ENCODE results near the gene RAB37. TPM values are rescaled to one million over a fixed set of nuclear protein-coding genes. Genes with fewer than 3 reads are reported as not detected.

The RAB37 gene
- total RNA-seq, 1 experiment from 2014 or later: 2.5 TPM

GRCh38 chr17:74698069-74698468 lies 39.0 kb upstream of the RAB37 start:
- no peak overlapping the region for H3K9ac ChIP-seq (ENCODE audit: extremely low read depth, insufficient read length, low read length)
- no peaks in the 10 kb centered on the region for H3K79me1 ChIP-seq (ENCODE audit: insufficient read depth, low read depth, low read length, poor library complexity, severe bottlenecking)
- no peaks in the 10 kb centered on the region for H3K9me3 ChIP-seq (ENCODE audit: control insufficient read depth, low read depth, low read length)
- H2BK12ac ChIP-seq (ENCODE audit: insufficient read length, low read depth, low read length): no peak overlapping the region
- H2BK15ac ChIP-seq (ENCODE audit: low read depth, low read length): no peak overlapping the region
- H2BK5ac ChIP-seq (ENCODE audit: insufficient read length, low read length): no peak overlapping the region
- no peak for TF ChIP-seq CTCF (conservative IDR thresholded peaks at IDR 0.05)
- H2AK5ac ChIP-seq (ENCODE audit: insufficient read length, low read length): no peak overlapping the region
- no peak overlapping the region for H3K4me2 ChIP-seq (ENCODE audit: insufficient read depth, insufficient read length, low read length)
- H3K56ac ChIP-seq (ENCODE audit: insufficient read length, low read depth, low read length): no peak overlapping the region
- no peak overlapping the region for H3T11ph ChIP-seq (ENCODE audit: low read length)
- H3K27me3 Mint-ChIP-seq (ENCODE audit: low read depth): peaks cover 58% of the 10 kb centered on the region
- H3K79me2 ChIP-seq (ENCODE audit: insufficient read depth, low read length): no peaks in the 10 kb centered on the region
- no peaks in the 10 kb centered on the region for H4K20me1 ChIP-seq (ENCODE audit: control insufficient read depth, insufficient read depth, insufficient read length)
- no peak overlapping the region for H3K4me3 Mint-ChIP-seq
- H3K4me1 Mint-ChIP-seq: no peaks in the 10 kb centered on the region
- no peak overlapping the region for H3K4ac ChIP-seq (ENCODE audit: low read depth, low read length)
- no peak overlapping the region for H4K91ac ChIP-seq (ENCODE audit: insufficient read length, low read depth, low read length)
- H3K9me3 Mint-ChIP-seq: peaks cover 3 to 6% of the 10 kb centered on the region in 2 experiments; a peak in 3 of 5 replicates
- H3K27me3 ChIP-seq (ENCODE audit: insufficient read depth, low read length): peaks cover 2% of the 10 kb centered on the region; the same call in 1 of the 2 replicates
- H3K27ac Mint-ChIP-seq: no peak overlapping the region
- H2AFZ ChIP-seq (ENCODE audit: low read length): no peak overlapping the region
- no peaks in the 10 kb centered on the region for H3K4me1 ChIP-seq (ENCODE audit: insufficient read depth, low read length)
- WGBS (ENCODE audit: extremely low coverage, insufficient read length, low lambda C conversion rate): no CpG with 5 or more reads among the region's 7 CpGs
- H2BK20ac ChIP-seq (ENCODE audit: low read depth, low read length, poor library complexity, severe bottlenecking): no peak overlapping the region
- no peak for DNase-seq
- no peaks in the 10 kb centered on the region for H3K36me3 Mint-ChIP-seq (ENCODE audit: insufficient read depth in 1 of 3, low read depth in 3 of 3)
- no peak overlapping the region for H3K23ac ChIP-seq (ENCODE audit: insufficient read length, low read depth, low read length)
- H3K23me2 ChIP-seq (ENCODE audit: insufficient read length, low read depth, low read length, poor library complexity, severe bottlenecking): no peaks in the 10 kb centered on the region
- no peak overlapping the region for H3K27ac ChIP-seq (ENCODE audit: insufficient read length, low read depth, low read length)
- no peak overlapping the region for H3K14ac ChIP-seq (ENCODE audit: insufficient read depth, low read length)
- no peak overlapping the region for H4K5ac ChIP-seq (ENCODE audit: insufficient read length, low read depth, low read length)
- no peak overlapping the region for H3K18ac ChIP-seq (ENCODE audit: insufficient read length, low read depth, low read length)
- H4K8ac ChIP-seq (replicated peaks; ENCODE audit: insufficient read length, low read depth, low read length): no peak overlapping the region
- no peak overlapping the region for H2BK120ac ChIP-seq (ENCODE audit: low read depth, low read length, poor library complexity, severe bottlenecking)

All from H9 (cell line).